ENCODE measurements around the gene PLXNB2. TPM values are rescaled to one million over a fixed set of nuclear protein-coding genes. Genes with fewer than 3 reads are reported as not detected.

Gene PLXNB2
- polyA plus RNA-seq, 1 of the 3 experiments (the other 2 are of a cell fraction), result 108 TPM

- no peak for TF ChIP-seq FOSL2 (IDR thresholded peaks at IDR 0.05; ENCODE audit: borderline replicate concordance, low read depth)
Measured at GRCh38 chr22:50271519-50271970, 35.9 kb downstream of the PLXNB2 start (continued).

GRCh38 chr22:50270666-50271394 is 36.6 kb downstream of the PLXNB2 start:
- H3K27me3 ChIP-seq (ENCODE audit: insufficient read depth), result no peaks in the 10 kb centered on the region
- 0 out of 2 replicates have a peak, but pooled peaks have one; percentile 11 for TF ChIP-seq CTCF (IDR thresholded peaks at IDR 0.05)
- TF ChIP-seq REST (IDR thresholded peaks at IDR 0.05; ENCODE audit: low read depth, low read length), result peak; percentile 97
- TF ChIP-seq MAX (IDR thresholded peaks at IDR 0.05; ENCODE audit: low read depth), result peak; percentile 22; the same call in 1 of the 2 replicates
- TF ChIP-seq POLR2AphosphoS5 (IDR thresholded peaks at IDR 0.05; ENCODE audit: low read depth, low read length), result 0 out of 2 replicates have a peak, but pooled peaks have one; percentile 0
- no peak for TF ChIP-seq JUND (IDR thresholded peaks at IDR 0.05)
- TF ChIP-seq SIN3A (IDR thresholded peaks at IDR 0.05; ENCODE audit: borderline replicate concordance, low read depth, low read length), result 0 out of 2 replicates have a peak, but pooled peaks have one; percentile 38
- TF ChIP-seq EZH2phosphoT487 (IDR thresholded peaks at IDR 0.05; ENCODE audit: borderline replicate concordance, low read depth), result no peak
- no peak for TF ChIP-seq RCOR1 (IDR thresholded peaks at IDR 0.05; ENCODE audit: low read length)
- WGBS (ENCODE audit: low lambda C conversion rate), result 5% methylated on average over 28 of the region's 53 CpGs
- H3F3A ChIP-seq (replicated peaks; ENCODE audit: insufficient read depth), result peaks cover 34% of the 10 kb centered on the region
- DNase-seq, result peak; percentile 72
- H3K9me2 ChIP-seq, result no peaks in the 10 kb centered on the region
- peak overlapping the region; percentile 53 to 85; a peak in 3 of 4 replicates for H3K27ac ChIP-seq (ENCODE audit: low read depth in 2 of 2, low read length in 1 of 2)
- H3K4me1 ChIP-seq (ENCODE audit: control insufficient read depth in 1 of 2, insufficient read depth in 2 of 2, low read depth in 1 of 2, low read length in 1 of 2), result peaks cover 7 to 23% of the 10 kb centered on the region in 2 experiments; a peak in 2 of 4 replicates
- peak overlapping the region; percentile 98 for H3K4me2 ChIP-seq
- peaks cover 24% of the 10 kb centered on the region; the same call in 1 of the 2 replicates for H4K20me1 ChIP-seq (ENCODE audit: insufficient read depth)
- no peak overlapping the region for H2AFZ ChIP-seq (ENCODE audit: low read depth)
- peak overlapping the region; percentile 66 for H3K9ac ChIP-seq
- H3K79me2 ChIP-seq (ENCODE audit: insufficient read depth), result no peaks in the 10 kb centered on the region
- H3K36me3 ChIP-seq (replicated peaks in 1 of 2; ENCODE audit: control insufficient read depth in 1 of 2, insufficient read depth in 2 of 2, low read length in 1 of 2), result peaks cover 5 to 25% of the 10 kb centered on the region in 2 experiments
- CTCF ChIA-PET, result interaction anchor here (1.2 to 11.4 kb wide), 6 partner anchors 8 to 71 kb away, joined by 4 to 101 read pairs (median 42); partner anchors contain the start of genes DENND6B, HDAC10, MAPK12 and PPP6R2
- POLR2A ChIA-PET, result no interaction called here
- no peaks in the 10 kb centered on the region for H3K9me3 ChIP-seq
- peak overlapping the region; percentile 60 to 71 for H3K4me3 ChIP-seq (ENCODE audit: low read depth in 2 of 2, low read length in 1 of 2)

Data from SK-N-SH (cell line).